K562 (cell line): ENCODE measurements around the gene SLC29A2. TPM values are rescaled to one million over a fixed set of nuclear protein-coding genes. Genes with fewer than 3 reads are reported as not detected.

Source experiments
- ATAC-seq: fragments of 200-7000 bp; cut with Tn5 transposase; 3 replicates; pipeline ENCODE4 v1.9.1; 2020; ENCODE audit warnings: moderate library complexity
- BruUV-seq: library from RNA; stranded (reverse); fragments of 400-500 nt; replicated peaks from 2 replicates; lab custom pipeline; 2021; lab: Mats Ljungman, UMichigan
- CTCF ChIA-PET: fragments of 300-600 bp; formaldehyde crosslinking; extraction: SDS; loops from one replicate; lab custom pipeline; 2021; ENCODE audit warnings: low intra/inter-chr PET ratio; lab: Yijun Ruan, JAX
- POLR2A ChIA-PET: fragments of 300-600, 350-650 bp; sonication (Branson Sonifier 250); formaldehyde crosslinking; extraction: SDS; loops from one replicate; lab custom pipeline; 2021; ENCODE audit warnings: antibody characterized with exemption, inconsistent platforms; lab: Yijun Ruan, JAX
- DNase-seq, 4 experiments: peaks; one replicate each; pipeline versions ENCODE4 v3.0.0 to v3.0.0-alpha.2; 2011 to 2018; ENCODE audit warnings: low spot score in 3 of 4, mixed read lengths in 3 of 4; ENCODE audit errors: extremely low read depth in 1 of 4
- FAIRE-seq: peaks from 2 replicates; lab custom pipeline; 2011; peaks lifted over from hg19 to GRCh38; lab: Jason Lieb, UNC
- H2AFZ ChIP-seq: 2 replicates; pipeline ENCODE4 v1.6.0; 2011; ENCODE audit warnings: low read depth, low read length, control low read depth, inconsistent platforms
- H3K27ac ChIP-seq: fragments of 200-600 bp; 3 replicates; pipeline ENCODE4 v1.8.0; 2011; ENCODE audit warnings: low read depth, mild to moderate bottlenecking, control low read depth, inconsistent platforms, low read length, moderate library complexity, mixed read lengths; ENCODE audit errors: extremely low read depth
- H3K27me3 ChIP-seq, 2 experiments: fragments of 300-600 bp in 1 of 2; 2 replicates in 1 of 2; 3 replicates in 1 of 2; pipeline versions ENCODE4 v1.6.0 to v1.8.0; 2011; ENCODE audit warnings: inconsistent platforms in 2 of 2, low read length in 2 of 2, mild to moderate bottlenecking in 1 of 2, mixed read lengths in 1 of 2, moderate library complexity in 1 of 2; ENCODE audit not compliant: control insufficient read depth in 2 of 2, insufficient read depth in 2 of 2
- H3K36me3 ChIP-seq: fragments of 300-600 bp; 3 replicates; pipeline ENCODE4 v1.8.0; 2011; ENCODE audit warnings: mild to moderate bottlenecking, low read length, inconsistent platforms; ENCODE audit not compliant: control insufficient read depth, insufficient read depth
- H3K4me1 ChIP-seq, 2 experiments: fragments of 200-600 bp in 1 of 2; replicated peaks in 1 of 2; 2 replicates in 1 of 2; 3 replicates in 1 of 2; pipeline versions ENCODE4 v1.5.1 to v1.8.0; 2011; ENCODE audit warnings: inconsistent platforms in 2 of 2, low read length in 2 of 2, mild to moderate bottlenecking in 1 of 2, mixed read lengths in 1 of 2, moderate library complexity in 1 of 2; ENCODE audit not compliant: control insufficient read depth in 2 of 2, insufficient read depth in 2 of 2
- H3K4me2 ChIP-seq: 2 replicates; pipeline ENCODE4 v1.6.1; 2011; ENCODE audit warnings: low read length, control low read depth, inconsistent platforms, mixed read lengths; ENCODE audit not compliant: insufficient read depth
- H3K4me3 ChIP-seq: fragments of 200-600 bp; sonication (generic), shearing (Covaris generic); 2 replicates; pipeline ENCODE4 v1.5.1; 2016; ENCODE audit warnings: control low read depth, inconsistent platforms
- H3K79me2 ChIP-seq: fragments of 200-600 bp; 3 replicates; pipeline ENCODE4 v1.8.0; 2011; ENCODE audit warnings: low read length, inconsistent platforms; ENCODE audit not compliant: control insufficient read depth, insufficient read depth
- H3K9ac ChIP-seq, 2 experiments: 2 replicates each; pipeline versions ENCODE4 v1.6.0 to v1.6.1; 2011; ENCODE audit warnings: low read depth in 2 of 2, low read length in 2 of 2, control low read depth in 1 of 2, inconsistent platforms in 1 of 2, mild to moderate bottlenecking in 1 of 2, mixed read lengths in 1 of 2; ENCODE audit not compliant: insufficient read depth in 1 of 2
- H3K9me1 ChIP-seq: one replicate; pipeline ENCODE4 v1.6.0; 2011; ENCODE audit warnings: inconsistent platforms, mild to moderate bottlenecking, low read length, moderate library complexity; ENCODE audit not compliant: control insufficient read depth, insufficient read depth
- H3K9me3 ChIP-seq: replicated peaks from 2 replicates; pipeline ENCODE4 v1.5.1; 2011; ENCODE audit warnings: low read depth, low read length, inconsistent platforms; ENCODE audit not compliant: control insufficient read depth, insufficient read depth
- H4K20me1 ChIP-seq: replicated peaks from 2 replicates; pipeline ENCODE4 v1.6.1; 2011; ENCODE audit warnings: low read length, inconsistent platforms, mixed read lengths; ENCODE audit not compliant: control insufficient read depth, insufficient read depth
- DPF2 ChIP-seq: fragments of 450-650 bp; IDR thresholded peaks from 2 replicates; pipeline ENCODE4 v1.6.1; 2016
- GATAD2B ChIP-seq: fragments of 450-650 bp; IDR thresholded peaks from 2 replicates; pipeline ENCODE4 v1.6.1; 2017; ENCODE audit warnings: mild to moderate bottlenecking, borderline replicate concordance
- MBD2 ChIP-seq: sonication (generic); IDR thresholded peaks from 2 replicates; pipeline ENCODE4 v1.6.1; 2016; ENCODE audit warnings: low read depth, borderline replicate concordance
- NONO ChIP-seq, 2 experiments: fragments of 200-400 bp in 1 of 2; fragments of 450-650 bp in 1 of 2; formaldehyde crosslinking in 1 of 2; IDR thresholded peaks; 2 replicates each; pipeline ENCODE4 v1.6.1; 2017; ENCODE audit warnings: low read depth in 2 of 2, mild to moderate bottlenecking in 2 of 2, moderate library complexity in 2 of 2, low read length in 1 of 2
- TGIF2 ChIP-seq: sonication (generic); formaldehyde crosslinking; IDR thresholded peaks from 2 replicates; pipeline ENCODE4 v1.8.1; 2022; ENCODE audit warnings: mild to moderate bottlenecking, missing genetic modification reagents, moderate library complexity
- WGBS: fragments of 100-300 bp; shearing (Covaris generic); methylation state at CpG from one replicate; pipeline ENCODE4 v1.1.6; 2016; ENCODE audit warnings: low coverage, mixed read lengths; ENCODE audit not compliant: insufficient coverage; ENCODE audit errors: missing lambda C conversion rate; 5-methylcytosine and 5-hydroxymethylcytosine counted together
- in situ Hi-C: fragments of 300-500 bp; cut with MboI; formaldehyde crosslinking; loops from 4 replicates; pipeline ENCODE4 v1.15.0; 2018; ENCODE audit warnings: inconsistent platforms, mixed read lengths
- intact Hi-C: fragments of 100-400 bp; cut with micrococcal nuclease; formaldehyde crosslinking; loops from 2 replicates; pipeline ENCODE4 v1.14.2; 2022
- polyA plus RNA-seq, 8 experiments: library from polyadenylated mRNA; depleted of rRNA in 4 of 8; stranded (reverse) in 5 of 8; unstranded in 3 of 8; fragments of >200 nt; fragmentation: Nextera tagmentation in 2 of 8; fragmentation: Illumina TruSeq in 1 of 8; extraction: Ambion mirVana in 2 of 8; extraction: Trizol in 1 of 8; gene quantifications; 2 replicates each; pipeline versions ENCODE4 v1.2.1 to v1.2.3, GENCODE V29; 2011 to 2014; ENCODE audit warnings: inconsistent platforms in 1 of 8, missing spikeins in 1 of 8
- total RNA-seq, 7 experiments: library from RNA; depleted of rRNA in 6 of 7; stranded (reverse); fragments of >200 nt in 6 of 7; fragmentation: Illumina TruSeq in 2 of 7; extraction: Trizol in 2 of 7; gene quantifications; 2 replicates each; pipeline versions ENCODE4 v1.2.1 to v1.2.3, GENCODE V29; 2011 to 2021; ENCODE audit warnings: low replicate concordance in 1 of 7
- TF ChIP-seq, protein P1 (sequence below): fragments of 200-800 bp; sonication (Bioruptor generic); IDR thresholded peaks from 2 replicates; pipeline ENCODE4 v1.6.1; 2016; ENCODE audit warnings: missing genetic modification characterization, missing compliant biosample characterization

SLC29A2 gene
- total and polyA plus RNA-seq, 9 of the 15 experiments (the other 6 are each of a cell fraction or from before 2014, with no cell fraction given): 2.4 to 48.6 (median 14.2) TPM

GRCh38 chr11:66328302-66329144 is 43.0 kb downstream of the SLC29A2 start:
- Histone ChIP-seq H3K27me3 (no peaks in the 10 kb centered on the region), H3K9me1 (peaks cover 4% of the 10 kb centered on the region), H3K27ac (peak overlapping the region; percentile 75), H3K9ac (peak overlapping the region; percentile 56 to 66; a peak in 3 of 4 replicates), H3K36me3 (no peaks in the 10 kb centered on the region), H3K4me1 (peaks cover 20 to 70% of the 10 kb centered on the region in 2 experiments; a peak in 4 of 5 replicates), H3K79me2 (no peaks in the 10 kb centered on the region), H2AFZ (peak overlapping the region; percentile 100), H3K4me2 (peak overlapping the region; percentile 87), H3K9me3 (no peaks in the 10 kb centered on the region), H3K4me3 (no peak overlapping the region), H4K20me1 (no peaks in the 10 kb centered on the region)
- ATAC-seq (peak; percentile 94), DNase-seq (peak; percentile 85 to 89 (median 86)), FAIRE-seq (peak; percentile 97)
- no TSS peak for BruUV-seq
- 11% methylated on average over 19 of the region's 19 CpGs for WGBS
- in situ Hi-C loops (loop anchor here (5.0 kb wide), 1 partner anchor 111 kb away; no protein-coding TSS in a partner anchor), intact Hi-C loops (loop anchor here (1.0 to 2.0 kb wide), 2 partner anchors 16 to 106 kb away; no protein-coding TSS in a partner anchor)
- ChIA-PET CTCF (interaction anchor here (0.6 to 3.1 kb wide), 4 partner anchors 17 to 106 kb away, joined by 3 to 37 read pairs (median 10); no protein-coding TSS in a partner anchor), POLR2A (interaction anchor here (0.6 to 1.0 kb wide), 2 partner anchors 16 to 39 kb away, joined by 3 read pairs; partner anchors contain the start of gene YIF1A)
- TF ChIP-seq DPF2 (no peak; the same call in 1 of the 2 replicates), GATAD2B (no peak; the same call in 1 of the 2 replicates), TGIF2 (CRISPR knock-in tag) (no peak), MBD2 (no peak), NONO (IDR thresholded peaks at IDR 0.05; ENCODE audit: low read depth in 2 of 2, low read length in 1 of 2) (peak in 1 of 2 experiments; percentile 63; a peak in 1 of 4 replicates)
- TF ChIP-seq, protein P1, sequence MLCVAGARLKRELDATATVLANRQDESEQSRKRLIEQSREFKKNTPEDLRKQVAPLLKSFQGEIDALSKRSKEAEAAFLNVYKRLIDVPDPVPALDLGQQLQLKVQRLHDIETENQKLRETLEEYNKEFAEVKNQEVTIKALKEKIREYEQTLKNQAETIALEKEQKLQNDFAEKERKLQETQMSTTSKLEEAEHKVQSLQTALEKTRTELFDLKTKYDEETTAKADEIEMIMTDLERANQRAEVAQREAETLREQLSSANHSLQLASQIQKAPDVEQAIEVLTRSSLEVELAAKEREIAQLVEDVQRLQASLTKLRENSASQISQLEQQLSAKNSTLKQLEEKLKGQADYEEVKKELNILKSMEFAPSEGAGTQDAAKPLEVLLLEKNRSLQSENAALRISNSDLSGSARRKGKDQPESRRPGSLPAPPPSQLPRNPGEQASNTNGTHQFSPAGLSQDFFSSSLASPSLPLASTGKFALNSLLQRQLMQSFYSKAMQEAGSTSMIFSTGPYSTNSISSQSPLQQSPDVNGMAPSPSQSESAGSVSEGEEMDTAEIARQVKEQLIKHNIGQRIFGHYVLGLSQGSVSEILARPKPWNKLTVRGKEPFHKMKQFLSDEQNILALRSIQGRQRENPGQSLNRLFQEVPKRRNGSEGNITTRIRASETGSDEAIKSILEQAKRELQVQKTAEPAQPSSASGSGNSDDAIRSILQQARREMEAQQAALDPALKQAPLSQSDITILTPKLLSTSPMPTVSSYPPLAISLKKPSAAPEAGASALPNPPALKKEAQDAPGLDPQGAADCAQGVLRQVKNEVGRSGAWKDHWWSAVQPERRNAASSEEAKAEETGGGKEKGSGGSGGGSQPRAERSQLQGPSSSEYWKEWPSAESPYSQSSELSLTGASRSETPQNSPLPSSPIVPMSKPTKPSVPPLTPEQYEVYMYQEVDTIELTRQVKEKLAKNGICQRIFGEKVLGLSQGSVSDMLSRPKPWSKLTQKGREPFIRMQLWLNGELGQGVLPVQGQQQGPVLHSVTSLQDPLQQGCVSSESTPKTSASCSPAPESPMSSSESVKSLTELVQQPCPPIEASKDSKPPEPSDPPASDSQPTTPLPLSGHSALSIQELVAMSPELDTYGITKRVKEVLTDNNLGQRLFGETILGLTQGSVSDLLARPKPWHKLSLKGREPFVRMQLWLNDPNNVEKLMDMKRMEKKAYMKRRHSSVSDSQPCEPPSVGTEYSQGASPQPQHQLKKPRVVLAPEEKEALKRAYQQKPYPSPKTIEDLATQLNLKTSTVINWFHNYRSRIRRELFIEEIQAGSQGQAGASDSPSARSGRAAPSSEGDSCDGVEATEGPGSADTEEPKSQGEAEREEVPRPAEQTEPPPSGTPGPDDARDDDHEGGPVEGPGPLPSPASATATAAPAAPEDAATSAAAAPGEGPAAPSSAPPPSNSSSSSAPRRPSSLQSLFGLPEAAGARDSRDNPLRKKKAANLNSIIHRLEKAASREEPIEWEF (CRISPR knock-in tag): no peak
